ENCODE results near the gene RHOBTB3.

GRCh38 chr5:95720094-95720786, 10.9 kb upstream of the RHOBTB3 start:
- no peak for TF ChIP-seq CTCF (IDR thresholded peaks at IDR 0.05)
- no peak for TF ChIP-seq POLR2A (IDR thresholded peaks at IDR 0.05)
